ENCODE measurements around the gene ANG.

The ANG gene

GRCh38 chr14:20742132-20742531 lies 53.6 kb downstream of the ANG start:
- no peak for DNase-seq (ENCODE audit: low read depth in 1 of 2, low spot score in 1 of 2)

DNA sequence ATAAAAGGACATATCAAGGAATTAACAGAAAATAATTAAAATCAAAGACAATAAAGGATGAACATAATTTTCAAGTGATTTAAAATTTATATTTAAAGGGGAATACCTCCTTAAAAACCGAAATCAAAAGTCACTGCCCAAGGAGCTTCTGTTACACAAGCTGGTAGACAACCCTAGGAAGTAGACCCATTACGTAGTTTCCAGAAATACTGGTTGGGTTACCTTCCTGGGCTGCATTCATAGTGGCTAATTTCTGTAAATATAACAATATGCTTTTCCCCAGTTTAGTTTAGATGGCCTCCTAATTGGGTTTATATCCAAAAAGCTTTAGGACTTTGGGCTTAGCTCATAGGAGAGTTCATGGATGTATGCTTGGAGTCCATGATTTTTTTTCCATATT lies 55.0 kb downstream of the ANG start:
- DNase-seq (ENCODE audit: low read depth in 1 of 2, low spot score in 1 of 2), result no peak
